ENCODE measurements around the gene GAS7.
"Not testable (repeated sequence)": the region's sequence is repeated elsewhere in the genome, so short reads cannot be mapped to it uniquely, and the experiment has no call there.

The GAS7 gene

DNA sequence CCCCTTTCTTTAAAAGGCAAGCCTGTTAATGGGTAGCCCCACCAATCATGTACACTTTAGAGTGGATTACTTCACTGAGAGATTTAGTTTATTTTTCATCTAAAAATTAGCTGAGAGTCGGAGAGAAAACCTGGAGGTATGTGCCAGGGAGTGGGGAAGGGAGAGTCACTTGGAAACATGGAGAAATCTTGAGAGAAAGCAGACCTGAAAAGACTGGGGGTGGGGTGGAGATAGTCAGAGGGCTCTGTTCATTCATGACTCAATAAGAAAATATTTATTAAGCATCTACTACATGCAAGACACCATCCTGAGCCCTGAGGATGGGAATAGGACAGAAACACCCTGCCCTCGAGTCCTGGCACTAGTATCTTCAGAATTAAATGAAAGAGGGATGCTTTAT lies 265.9 kb downstream of the GAS7 start:
- no peak for DNase-seq

DNA sequence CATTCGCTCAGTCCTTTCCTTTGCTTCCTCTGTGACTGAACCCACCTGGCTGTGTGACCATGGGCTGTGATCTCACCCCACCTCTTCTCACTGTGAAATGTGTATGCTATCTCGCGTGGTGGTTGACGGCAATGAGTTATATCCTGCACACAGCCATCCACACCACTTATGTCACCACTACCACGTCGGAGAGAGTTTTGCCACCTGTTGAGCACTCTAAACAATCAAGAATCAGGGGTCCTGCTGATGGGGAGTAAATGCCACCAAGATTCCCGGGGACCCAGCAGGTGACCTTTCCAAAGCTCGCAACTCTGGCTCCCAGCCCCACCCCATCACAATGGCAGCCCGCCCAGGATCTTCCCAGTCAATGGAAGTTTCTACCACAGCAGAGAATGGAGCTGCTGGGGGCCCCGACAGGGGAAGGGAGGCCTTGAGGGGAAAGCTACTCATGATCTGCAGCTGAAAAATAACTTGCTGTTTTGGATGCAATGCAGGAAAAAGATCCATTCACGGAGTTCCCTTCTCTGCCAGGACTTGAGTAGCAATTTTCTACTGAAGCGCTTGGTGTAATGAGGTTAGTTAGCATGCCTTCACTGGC lies 267.2 kb downstream of the GAS7 start:
- no peak for DNase-seq

DNA sequence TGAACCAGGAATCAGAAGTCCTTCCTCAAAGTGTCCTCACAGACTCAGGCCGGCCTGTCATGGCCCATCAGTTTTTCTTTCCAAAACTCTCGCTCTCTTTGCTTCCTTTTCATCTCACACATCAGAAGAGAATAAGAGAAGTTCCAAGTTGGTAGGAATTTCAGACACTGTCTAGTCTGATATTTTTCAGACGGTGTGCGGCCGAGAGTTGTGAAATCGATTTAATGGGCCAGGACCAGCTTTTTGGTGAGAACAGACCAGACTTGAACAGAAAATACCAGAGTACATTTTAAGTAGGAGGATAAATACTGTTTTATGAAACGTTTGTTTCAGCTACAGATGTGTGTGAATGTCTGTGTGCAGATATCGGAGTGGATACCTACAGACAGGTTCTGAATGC lies 268.5 kb downstream of the GAS7 start:
- DNase-seq = no peak

DNA sequence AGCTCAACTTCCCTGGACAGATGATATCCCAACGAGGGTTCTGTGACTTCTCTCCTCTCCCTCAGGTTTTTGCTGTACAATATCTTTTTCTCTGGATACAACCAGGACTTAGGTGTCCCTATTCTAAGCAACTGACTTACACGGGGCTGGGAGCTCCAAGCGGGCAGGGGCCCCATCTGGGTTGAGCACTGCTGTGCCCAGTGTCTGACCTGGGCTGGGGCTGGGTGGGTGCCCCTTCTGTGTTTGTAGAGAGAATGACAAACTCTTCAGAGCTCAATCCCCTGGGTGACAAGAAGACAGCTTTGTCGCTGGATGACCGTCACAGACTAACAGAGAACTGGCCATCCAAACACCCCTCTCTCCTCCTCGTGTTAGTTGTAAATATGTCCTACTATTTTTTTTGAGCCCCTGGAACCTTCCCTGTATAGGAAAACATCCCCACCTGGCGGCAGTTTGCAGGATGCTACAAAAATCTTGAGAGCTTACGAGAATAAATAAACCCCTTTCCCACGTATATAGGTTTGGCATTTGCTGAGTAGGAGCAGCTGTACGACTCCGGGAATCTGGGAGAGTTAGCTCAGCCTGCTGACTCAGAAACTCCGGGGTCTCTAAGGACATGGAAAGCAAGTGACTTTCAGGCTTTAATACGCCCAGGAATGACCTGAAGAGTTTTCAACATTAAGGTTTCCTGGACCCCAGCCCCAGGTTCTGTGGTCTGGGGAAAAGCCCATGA lies 269.6 kb downstream of the GAS7 start:
- DNase-seq = no peak

DNA sequence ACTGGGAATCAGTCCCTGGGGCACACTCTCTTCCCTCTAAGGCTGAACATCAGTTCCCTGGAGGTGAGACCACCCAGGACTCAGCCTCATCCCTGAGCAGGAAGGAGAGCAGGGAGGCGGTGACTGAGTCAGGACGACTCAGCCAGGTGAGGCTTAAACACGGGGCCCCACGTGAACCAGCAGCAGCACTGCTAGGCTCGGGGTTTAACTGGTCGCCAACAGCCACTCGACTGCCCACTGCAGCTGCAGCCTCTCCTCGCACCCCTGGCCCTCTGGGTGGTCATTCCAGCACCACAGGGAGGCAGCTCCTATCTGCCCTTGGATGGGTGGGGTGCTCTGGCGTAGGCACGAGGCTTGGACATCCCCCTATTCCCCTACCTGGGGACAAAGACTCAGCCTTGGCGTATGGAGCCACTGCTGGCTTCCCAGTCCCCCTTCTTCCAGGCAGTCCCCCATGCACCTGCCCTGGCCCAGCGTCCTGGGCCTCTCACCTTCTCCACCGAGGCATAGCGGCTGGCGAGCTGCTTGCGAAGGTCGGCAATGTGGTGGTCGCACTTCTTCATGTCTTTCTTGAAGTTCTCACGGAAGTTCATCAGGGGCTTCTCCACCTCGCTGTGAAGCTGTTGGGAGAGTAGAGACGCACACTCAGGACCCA lies 272.1 kb downstream of the GAS7 start:
- no peak for DNase-seq

DNA sequence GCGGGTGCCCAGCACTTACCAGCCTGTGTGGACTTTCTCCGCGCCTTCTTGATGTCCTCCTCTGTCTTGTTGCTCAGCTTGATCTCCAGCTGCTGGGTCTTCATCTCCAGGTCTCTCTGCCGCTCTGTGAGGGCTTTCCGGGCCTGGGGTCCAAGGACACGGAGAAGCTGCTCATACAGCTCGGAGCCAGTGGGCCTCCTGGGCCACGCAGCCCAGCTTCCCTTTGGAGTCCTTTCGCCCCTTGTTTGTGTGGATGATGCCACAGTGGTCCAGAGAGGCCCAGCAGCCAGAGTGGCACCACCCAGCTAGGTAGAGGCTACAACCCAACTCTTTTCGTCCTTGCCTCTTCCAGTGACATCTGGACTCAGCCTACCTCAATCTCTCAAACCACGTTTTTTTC lies 272.9 kb downstream of the GAS7 start:
- no peak for DNase-seq

DNA sequence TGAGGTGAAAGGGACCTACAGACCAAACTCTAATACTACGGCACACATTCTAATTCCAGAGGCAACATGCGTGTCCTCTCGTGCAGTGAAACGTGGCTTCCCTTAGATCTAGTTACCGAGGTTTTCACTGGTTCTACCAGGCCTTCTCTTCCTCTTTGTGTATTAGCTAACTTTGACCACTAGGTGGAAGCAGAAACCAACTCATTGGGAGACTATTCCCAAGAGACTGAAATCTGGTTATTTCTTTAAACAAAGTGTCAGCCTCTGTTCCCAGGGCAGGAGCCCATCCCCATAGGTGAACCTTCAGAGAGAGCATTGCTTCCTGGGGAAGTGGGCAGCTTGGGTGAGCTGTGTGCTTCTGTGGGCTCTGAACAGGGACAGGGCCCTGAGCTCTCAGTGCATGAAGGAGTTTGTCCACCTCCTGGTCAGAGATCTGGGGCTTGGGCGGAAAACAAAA lies 273.6 kb downstream of the GAS7 start:
- DNase-seq = peak; percentile 55

DNA sequence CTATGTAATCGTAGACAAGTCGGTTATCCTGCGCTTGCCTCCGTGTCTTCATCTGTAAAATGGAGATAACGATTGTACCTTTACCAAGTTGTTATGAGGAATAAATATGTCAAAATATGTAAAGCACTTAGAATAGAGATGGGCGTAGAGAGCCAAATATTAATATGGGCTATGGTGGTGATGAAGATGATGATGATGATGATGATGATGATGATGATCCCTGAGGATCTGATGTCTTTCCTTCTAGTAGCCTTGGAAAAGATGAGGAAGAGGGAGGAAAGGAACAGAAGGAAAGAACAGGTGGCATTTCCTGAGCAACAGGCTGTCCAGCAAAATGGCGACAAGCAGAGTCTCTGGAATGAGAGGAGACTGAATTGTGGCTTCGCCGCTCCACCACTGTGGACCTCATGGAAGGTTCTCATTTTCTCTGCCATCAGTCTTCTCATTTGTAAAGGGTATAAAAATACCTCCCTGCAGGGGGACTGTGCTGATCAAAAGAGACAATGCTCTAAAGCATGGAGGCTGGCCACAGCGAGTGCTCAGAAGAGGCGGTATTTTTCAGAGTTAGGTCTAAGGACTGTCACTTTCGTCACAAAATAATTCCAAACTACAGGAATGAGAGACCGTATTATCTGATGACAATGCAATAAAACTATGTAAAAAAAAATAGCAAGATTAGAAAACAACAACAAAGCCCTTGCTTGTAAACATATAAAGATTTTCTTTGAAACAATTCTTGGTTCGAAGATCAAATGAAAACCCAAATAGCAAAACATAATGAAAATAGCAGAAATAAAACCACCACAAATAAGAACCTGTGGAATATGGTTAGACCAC lies 276.2 kb downstream of the GAS7 start:
- DNase-seq = no peak

DNA sequence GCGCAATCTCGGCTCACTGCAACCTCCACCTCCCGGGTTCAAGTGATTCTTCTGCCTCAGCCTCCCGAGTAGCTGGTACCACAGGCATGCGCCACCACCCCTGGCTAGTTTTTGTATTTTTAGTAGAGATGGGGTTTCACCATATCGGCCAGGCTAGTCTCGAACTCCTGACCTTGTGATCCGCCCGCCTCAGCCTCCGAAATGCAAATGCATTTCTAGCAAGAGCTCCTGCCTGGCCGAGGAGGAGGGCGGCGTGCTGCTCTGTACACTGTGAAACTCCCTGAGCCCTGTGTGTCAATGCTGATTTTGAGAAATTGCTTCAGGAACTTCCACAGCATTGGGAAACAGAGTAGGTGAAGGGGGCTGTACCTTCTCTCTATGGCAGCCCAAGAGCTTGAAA lies 277.2 kb downstream of the GAS7 start:
- DNase-seq = not testable (repeated sequence)

DNA sequence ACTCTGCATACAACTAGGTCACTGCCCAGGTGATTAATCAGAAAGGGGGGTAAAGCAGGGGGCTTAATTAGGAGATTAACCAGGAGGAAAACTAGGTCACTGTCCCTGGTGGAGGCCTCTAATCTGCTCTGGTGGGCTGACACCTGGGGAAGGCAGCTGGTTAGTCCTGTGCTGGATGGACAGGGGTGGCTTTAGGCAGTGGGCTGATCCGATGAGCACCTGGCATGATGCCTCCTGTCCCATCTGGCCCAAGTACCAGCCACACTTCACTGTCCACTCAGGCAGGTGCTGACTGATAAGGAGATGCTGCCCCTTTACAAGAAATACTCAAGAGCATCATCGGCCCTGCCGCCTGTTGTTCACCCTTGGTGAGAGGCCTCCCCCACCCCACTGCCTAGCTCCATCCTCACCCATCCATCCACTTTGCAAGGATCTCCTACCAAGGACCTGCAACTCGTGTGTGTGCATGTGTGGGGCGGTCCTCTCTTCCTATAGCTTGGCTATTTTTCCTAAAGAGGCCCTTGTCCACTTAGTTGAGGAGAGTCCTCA lies 279.5 kb downstream of the GAS7 start:
- DNase-seq = no peak

DNA sequence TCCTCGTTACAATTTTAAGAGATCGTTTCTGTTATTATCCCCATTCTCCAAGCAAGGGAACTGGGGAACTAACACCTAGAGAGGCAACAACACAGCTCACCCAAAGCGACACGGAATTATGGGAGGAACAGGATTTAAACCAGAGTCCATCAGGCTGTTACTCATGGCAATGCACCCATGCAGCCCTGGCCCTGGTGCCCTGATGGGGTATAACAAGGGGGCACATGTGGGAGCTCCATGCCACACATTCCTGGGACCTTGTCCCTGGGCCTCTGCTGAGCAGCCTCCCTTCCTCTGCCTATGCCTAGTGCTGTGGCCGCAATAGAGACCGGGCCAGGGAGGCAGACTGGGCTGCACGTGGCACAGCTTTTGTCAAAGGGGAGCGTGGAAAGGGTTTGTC lies 280.1 kb downstream of the GAS7 start:
- no peak for DNase-seq

DNA sequence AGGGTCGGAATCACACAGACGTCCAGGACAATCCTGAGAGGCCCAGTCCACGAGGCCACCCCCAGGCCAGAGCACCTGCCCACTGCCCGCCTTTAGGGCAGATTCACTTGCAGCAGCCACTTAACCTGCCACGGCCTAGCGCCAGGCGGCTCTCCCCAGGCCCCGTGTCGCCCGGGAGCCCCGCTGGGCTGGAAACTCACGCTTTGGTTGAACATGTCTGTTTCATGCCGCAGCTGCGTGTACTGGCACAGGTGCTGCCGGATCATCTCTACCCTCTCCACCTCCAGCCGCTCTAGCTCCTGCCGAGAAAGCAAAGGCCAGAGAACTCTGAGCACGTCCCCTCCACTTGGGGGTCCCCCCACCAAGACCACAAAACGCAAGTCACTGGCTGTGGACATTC lies 280.6 kb downstream of the GAS7 start:
- DNase-seq = no peak

DNA sequence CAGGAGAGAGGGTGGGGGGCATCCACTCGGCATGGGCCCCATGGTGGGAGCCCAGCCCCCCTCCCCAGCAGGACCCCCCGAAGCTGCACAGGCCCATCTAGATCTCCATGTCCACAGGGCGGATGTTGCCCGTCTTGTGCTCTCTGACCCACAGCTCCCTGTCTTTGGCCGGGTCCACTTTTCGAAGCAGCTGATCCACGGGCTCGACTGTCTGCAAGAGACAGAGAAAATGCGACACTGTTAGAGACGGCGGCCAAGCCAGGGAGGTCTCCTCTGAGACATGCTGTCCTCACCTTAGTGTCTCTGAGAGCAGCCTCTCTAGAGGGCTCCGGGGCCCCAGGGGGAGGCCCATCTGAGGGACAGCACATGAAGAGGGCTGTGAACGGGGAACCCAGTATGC lies 281.3 kb downstream of the GAS7 start:
- no peak for DNase-seq

DNA sequence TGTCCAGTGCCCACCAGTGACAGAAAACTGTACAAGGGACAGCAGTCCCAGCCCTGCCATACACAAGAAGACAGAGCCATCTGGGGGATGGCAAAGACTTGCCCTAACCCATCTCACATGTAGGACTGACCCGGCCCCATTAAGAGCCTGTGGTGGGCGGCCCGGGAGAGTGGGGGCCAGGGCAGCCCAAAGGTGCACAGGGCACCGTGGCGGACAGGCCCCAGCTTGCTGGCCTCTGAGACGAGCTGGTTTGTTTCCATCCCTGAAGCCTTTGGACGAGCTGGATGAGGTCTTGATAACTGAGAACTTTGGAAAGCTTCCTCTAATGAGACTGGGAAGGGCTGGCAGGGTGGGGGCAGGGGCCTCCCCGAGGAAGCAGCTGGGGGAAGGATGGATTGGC lies 282.3 kb downstream of the GAS7 start:
- no peak for DNase-seq

DNA sequence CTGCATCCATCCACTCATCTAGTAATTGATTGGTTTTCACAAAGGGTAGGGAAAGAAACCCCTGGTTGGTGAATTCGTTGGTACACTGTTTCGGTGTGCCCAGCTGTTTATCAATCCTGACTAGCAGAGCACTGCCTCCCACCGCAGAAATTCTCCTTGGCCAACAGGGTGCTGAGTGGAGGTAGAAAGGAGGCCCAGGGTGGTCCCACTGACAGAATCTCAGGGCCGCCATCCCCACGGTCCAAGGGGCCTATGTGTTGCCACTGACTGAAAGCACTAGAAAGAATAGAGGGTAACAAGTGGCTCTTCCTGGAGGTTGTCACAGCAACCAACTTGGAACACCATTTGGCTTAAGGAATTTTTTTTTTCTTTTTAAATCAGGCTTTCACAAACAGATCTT lies 284.9 kb downstream of the GAS7 start:
- no peak for DNase-seq

DNA sequence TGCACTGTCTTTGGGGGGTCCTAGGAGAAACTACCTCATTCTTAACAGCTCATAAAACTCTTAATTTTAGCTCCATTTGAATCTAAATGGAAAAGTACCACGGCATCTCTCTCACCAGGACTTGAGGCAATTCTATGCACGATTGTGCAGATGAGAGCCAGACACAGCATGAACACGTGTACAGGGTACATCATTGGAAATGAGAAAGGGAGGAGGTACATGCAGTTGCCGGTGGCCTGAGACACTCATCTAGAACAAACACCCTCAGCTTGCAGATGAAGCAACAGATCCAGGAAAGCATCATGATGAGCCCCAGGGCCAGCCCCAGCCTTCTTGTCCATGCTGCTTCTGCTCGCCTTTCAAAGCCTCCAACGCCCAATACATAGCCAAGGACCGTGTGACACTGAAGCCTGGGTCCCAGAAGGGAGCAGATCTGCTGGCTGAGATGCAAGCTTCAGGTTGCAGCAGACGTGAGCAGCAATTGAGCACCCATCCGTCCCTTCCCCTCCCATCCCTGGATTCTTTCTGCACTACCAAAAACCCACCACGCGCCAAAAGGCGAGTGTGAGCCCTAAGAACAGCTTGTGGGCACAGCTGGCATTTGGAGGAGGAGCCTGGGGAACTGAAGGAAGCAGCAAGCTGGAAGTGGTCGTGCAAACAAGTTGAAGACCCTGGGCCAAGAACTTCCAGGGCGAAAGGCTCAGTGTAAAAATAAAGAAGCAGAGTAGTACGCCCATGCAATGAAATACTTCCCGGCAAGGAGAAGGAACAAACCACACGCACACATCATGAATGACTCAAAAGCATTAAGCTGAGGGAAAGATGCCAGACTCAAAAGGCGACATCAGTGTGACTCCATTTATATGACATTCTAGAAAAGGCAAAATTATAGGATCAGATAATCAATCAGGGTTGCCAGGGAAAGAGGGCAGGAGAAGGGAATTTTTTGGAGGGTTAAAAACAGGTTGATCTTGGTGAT lies 286.0 kb downstream of the GAS7 start:
- no peak for DNase-seq

DNA sequence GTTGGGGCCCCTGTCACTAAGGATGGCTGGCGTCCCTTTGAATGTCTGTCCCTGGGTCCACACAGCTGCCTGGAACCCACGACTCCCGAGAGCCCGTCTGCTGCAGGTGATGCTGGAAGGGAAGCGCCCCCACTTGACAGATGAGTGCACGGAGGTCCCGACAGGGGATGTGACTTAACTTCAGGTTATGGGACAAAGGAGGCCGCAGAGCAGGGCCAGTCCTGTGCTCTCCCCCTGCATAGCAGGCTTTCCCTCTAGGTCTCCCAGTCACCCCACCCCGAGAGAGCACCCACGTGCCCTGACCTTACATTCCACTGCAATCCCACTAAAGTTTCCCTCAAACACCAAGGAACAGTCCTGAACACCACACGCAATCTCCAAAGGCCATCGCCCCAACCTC lies 287.3 kb downstream of the GAS7 start:
- no peak for DNase-seq

DNA sequence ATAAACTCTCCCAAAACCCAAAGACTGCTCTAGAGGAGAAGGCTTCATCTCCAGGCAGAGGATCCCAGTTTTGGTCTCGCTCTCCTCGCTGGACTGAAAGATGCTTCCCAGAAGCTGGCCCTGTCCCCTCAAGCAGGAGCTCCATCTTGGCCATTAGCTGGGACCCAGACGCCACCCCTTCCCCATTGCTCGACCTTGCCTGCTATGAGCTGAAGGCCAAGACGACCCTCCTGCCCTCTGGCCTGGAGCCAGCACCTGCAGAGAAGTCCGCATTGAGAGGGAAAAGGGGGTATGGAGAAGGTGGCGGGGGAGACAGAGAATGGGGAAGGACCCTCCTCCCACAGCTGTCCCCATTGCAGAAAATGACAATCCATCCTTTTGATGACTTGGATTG lies 289.8 kb downstream of the GAS7 start:
- no peak for DNase-seq

DNA sequence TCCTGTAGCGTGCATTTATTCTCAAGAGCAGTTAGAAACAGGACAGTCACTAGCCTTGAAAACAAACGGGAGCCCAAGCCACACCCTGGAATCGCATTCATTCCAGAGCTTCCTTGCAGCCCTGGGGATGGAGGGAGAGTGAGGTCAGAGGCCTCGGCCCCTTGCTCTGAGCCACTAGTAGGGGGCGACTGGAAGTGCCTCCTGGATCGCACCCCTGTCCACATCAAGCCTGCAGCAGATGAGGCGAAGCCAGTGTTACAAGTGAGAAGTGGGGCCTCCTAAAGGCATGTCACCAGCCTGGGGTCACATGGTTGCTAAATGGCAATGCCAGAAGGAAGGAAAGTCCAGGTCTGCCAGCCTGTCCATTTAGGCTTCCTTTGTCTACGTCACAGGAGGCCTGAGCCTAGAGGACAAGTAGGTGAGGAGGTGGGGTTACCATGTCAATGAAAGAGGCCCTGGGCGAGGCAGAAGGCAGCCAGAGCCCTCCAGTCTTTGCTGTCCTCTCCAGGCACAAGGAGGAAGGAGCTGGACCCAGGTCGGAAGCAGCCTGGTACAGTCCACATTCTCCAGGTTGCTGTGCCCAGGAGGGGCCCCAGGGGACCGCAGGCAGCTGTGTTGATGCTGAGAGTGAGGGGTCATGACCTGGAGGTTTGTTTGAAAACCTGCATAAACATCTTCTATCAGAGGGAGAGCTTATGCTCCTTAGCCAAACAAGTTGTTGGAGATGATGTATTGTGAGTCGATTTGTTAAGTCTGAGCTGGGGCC lies 290.3 kb downstream of the GAS7 start:
- no peak for DNase-seq

DNA sequence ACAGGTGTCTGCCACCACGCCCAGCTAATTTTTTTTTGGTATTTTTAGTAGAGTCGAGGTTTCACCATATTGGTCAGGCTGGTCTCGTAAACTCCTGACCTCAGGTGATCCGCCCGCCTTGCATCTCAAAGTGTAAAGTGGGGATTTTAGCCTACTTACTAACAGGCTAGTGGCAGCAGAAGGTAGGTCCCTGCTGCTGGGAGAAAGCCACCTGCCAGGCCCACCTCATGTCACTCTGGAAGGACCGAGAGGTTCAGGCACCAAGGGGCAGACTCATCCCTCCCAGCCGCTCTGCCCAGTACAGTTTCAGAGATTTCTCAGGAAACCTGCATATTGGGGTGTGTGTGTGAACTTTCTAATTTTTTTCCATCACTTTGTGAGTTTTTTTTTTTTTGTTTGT lies 291.3 kb downstream of the GAS7 start:
- DNase-seq = no peak

DNA sequence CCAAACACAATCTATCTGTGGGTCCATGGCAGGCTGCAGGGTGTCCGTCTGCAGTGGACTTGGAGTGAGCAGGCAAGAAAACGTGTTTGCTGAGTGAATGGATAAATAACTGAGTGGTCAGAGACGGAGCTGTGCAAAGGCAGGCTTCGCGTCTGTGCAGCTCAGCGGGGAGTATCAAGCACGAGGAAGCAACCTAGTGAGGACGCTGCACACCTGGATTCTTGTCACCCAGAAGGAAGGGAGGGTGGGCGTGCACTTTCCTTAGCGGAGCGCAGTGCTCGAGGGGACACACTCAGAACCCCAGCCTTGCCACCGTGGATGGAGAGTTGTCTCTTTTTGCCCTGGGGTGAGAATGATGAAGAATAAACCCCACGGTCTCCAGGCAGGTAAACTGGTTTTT lies 291.8 kb downstream of the GAS7 start:
- DNase-seq = no peak

Data from CD4-positive, alpha-beta T cell treated with Interleukin-21 for 1 hour (primary cell).